ENCODE results near the gene BRINP1. TPM values are rescaled to one million over a fixed set of nuclear protein-coding genes. Genes with fewer than 3 reads are reported as not detected.

The BRINP1 gene
- total RNA-seq, 1 donor from 2014 or later, result 11.4 TPM

DNA sequence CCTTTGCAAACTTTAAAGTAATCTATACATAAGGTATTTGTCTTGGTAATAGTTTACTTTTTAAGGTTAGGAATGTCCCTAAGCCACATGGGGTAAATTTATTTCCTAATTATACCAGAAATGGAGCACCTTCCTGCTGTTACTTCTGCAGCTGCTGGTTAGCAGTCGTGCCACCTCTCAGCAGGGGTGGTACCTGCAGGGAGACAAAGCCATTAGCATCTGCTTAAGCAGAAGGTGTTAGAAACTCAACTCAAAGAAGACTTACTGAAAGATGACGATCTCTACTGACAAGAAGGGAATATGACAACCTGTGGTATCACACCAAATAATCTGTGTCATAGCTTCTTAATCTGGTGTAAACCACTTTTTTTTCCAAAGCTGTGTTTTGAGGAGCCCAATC lies 173.7 kb downstream of the BRINP1 start:
- Mint-ChIP-seq H3K27me3 (no peaks in the 10 kb centered on the region), H3K9me3 (no peaks in the 10 kb centered on the region), H3K36me3 (no peaks in the 10 kb centered on the region), H3K27ac (no peak overlapping the region), H3K4me1 (ENCODE audit: unreplicated experiment) (no peaks in the 10 kb centered on the region), H3K4me3 (no peak overlapping the region)
- TF ChIP-seq, protein P1, sequence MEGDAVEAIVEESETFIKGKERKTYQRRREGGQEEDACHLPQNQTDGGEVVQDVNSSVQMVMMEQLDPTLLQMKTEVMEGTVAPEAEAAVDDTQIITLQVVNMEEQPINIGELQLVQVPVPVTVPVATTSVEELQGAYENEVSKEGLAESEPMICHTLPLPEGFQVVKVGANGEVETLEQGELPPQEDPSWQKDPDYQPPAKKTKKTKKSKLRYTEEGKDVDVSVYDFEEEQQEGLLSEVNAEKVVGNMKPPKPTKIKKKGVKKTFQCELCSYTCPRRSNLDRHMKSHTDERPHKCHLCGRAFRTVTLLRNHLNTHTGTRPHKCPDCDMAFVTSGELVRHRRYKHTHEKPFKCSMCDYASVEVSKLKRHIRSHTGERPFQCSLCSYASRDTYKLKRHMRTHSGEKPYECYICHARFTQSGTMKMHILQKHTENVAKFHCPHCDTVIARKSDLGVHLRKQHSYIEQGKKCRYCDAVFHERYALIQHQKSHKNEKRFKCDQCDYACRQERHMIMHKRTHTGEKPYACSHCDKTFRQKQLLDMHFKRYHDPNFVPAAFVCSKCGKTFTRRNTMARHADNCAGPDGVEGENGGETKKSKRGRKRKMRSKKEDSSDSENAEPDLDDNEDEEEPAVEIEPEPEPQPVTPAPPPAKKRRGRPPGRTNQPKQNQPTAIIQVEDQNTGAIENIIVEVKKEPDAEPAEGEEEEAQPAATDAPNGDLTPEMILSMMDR (conservative IDR thresholded peaks at IDR 0.05), result no peak
- no peak for DNase-seq (ENCODE audit: extremely low spot score, unreplicated experiment)

DNA sequence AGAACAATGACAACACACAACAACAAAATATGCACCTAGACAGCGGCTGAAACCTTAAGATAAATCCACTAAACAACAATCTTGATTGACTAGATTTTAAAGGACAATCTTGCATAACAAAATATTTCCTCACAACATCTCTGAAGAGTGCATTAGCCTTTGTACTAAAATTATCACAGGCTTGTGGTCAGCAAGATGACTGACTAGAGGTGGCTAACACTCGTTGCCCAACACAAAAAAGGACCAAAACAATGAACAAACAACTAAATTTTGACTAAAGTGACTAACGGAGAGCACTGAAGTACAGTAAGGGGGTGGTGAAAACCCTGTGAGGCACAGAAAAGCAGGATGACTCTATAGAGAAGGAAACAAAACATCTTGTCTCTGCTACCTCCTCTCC lies 183.9 kb downstream of the BRINP1 start:
- TF ChIP-seq, protein P1 (conservative IDR thresholded peaks at IDR 0.05), result no peak
- no peak overlapping the region for H3K27ac Mint-ChIP-seq
- no peaks in the 10 kb centered on the region for H3K4me1 Mint-ChIP-seq (ENCODE audit: unreplicated experiment)
- H3K9me3 Mint-ChIP-seq, result no peaks in the 10 kb centered on the region
- DNase-seq (ENCODE audit: extremely low spot score, unreplicated experiment), result no peak
- no peaks in the 10 kb centered on the region for H3K27me3 Mint-ChIP-seq
- no peak overlapping the region for H3K4me3 Mint-ChIP-seq
- no peaks in the 10 kb centered on the region for H3K36me3 Mint-ChIP-seq

DNA sequence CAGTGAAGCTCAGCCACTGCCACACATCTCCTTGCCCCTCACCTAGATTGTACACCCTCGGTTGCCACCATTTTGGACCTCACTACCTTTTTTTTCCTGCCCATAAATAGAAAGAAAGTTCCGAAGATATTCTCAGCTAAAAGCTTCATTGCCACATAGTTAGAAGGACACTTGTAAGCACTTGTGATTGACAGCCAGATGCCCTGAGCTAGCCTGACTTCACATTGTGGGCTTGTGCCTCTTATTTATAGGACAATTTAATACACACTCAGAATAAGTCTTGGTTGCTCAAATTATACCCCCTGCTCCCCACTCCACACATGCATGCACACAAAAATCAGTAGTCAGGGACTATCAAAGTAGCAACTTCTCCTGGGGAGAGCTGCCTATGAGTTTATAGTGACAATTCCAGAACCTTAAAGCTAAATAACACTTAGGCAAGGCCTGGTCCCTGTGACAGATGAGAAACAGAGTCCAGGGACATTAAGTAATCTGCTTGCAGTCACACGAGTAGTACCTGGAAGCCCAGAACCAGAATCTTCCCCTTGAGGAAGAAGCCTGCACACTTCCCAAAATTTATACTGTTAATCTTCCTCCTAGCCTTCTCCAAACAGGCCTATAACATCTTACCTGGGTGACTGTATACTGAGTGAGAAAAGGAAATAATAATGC lies 184.8 kb downstream of the BRINP1 start:
- Mint-ChIP-seq H3K27me3 (no peaks in the 10 kb centered on the region), H3K27ac (no peak overlapping the region), H3K36me3 (no peaks in the 10 kb centered on the region), H3K4me1 (ENCODE audit: unreplicated experiment) (no peaks in the 10 kb centered on the region), H3K4me3 (no peak overlapping the region), H3K9me3 (no peaks in the 10 kb centered on the region)
- no peak for DNase-seq (ENCODE audit: extremely low spot score, unreplicated experiment)
- TF ChIP-seq, protein P1 (conservative IDR thresholded peaks at IDR 0.05), result no peak

GRCh38 chr9:119181561-119181960 lies 187.7 kb downstream of the BRINP1 start:
- DNase-seq (ENCODE audit: extremely low spot score, unreplicated experiment), result no peak
- Mint-ChIP-seq H3K4me1 (ENCODE audit: unreplicated experiment) (no peaks in the 10 kb centered on the region), H3K4me3 (no peak overlapping the region), H3K27ac (no peak overlapping the region), H3K9me3 (no peaks in the 10 kb centered on the region), H3K27me3 (no peaks in the 10 kb centered on the region), H3K36me3 (no peaks in the 10 kb centered on the region)
- TF ChIP-seq, protein P1 (conservative IDR thresholded peaks at IDR 0.05), result no peak

GRCh38 chr9:119180897-119181296 lies 188.3 kb downstream of the BRINP1 start:
- TF ChIP-seq, protein P1 (conservative IDR thresholded peaks at IDR 0.05), result no peak
- H3K4me3 Mint-ChIP-seq, result no peak overlapping the region

More at GRCh38 chr9:119180897-119181296, 188.3 kb downstream of the BRINP1 start:
- H3K9me3 Mint-ChIP-seq, result no peaks in the 10 kb centered on the region
- no peaks in the 10 kb centered on the region for H3K36me3 Mint-ChIP-seq
- no peaks in the 10 kb centered on the region for H3K27me3 Mint-ChIP-seq
- peaks cover under 1% of the 10 kb centered on the region for H3K4me1 Mint-ChIP-seq (ENCODE audit: unreplicated experiment)
- H3K27ac Mint-ChIP-seq, result no peak overlapping the region
- DNase-seq (ENCODE audit: extremely low spot score, unreplicated experiment), result no peak

Data from type B pancreatic cell (in vitro differentiated cells).